ENCODE results near the gene IFIT3. TPM values are rescaled to one million over a fixed set of nuclear protein-coding genes. Genes with fewer than 3 reads are reported as not detected.

Gene IFIT3
- total and polyA plus RNA-seq, 2 donors (not counting 1 experiment from before 2014, with no cell fraction given): 1.5 to 4.2 TPM

DNA sequence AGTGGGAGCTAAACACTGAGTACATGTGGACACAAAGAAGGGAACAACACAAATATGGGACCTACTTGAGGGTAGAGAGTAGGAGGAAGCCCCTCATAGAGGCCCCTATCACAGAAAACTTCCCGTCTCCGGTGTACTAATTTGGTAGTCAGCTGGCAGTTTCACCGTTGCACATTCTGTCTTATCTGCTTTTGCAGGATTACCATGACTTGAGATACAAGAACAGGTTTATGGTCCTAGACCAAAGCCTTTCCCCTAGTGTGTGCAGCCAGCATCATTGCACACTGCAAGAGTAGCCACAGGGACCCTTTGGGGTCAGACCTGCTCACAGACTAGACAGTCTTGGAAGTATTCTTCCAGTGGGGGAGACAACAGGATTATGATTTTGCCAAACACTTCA, 44.2 kb downstream of the IFIT3 start:
- Mint-ChIP-seq H3K27ac (no peak overlapping the region), H3K4me1 (peaks cover 3% of the 10 kb centered on the region), H3K27me3 (peaks cover 3% of the 10 kb centered on the region), H3K4me3 (no peak overlapping the region), H3K9me3 (ENCODE audit: insufficient read depth) (no peaks in the 10 kb centered on the region)
- Histone ChIP-seq H3K4me2 (replicated peaks; ENCODE audit: low read depth, low read length, poor library complexity, severe bottlenecking) (no peak overlapping the region), H3K9ac (ENCODE audit: low read length) (no peak overlapping the region), H3K4me1 (ENCODE audit: control insufficient read depth in 2 of 2, insufficient read depth in 2 of 2, low read length in 2 of 2) (no peaks in the 10 kb centered on the region), H3K79me2 (ENCODE audit: control insufficient read depth, insufficient read depth, low read length) (no peaks in the 10 kb centered on the region), H3K27ac (ENCODE audit: low read length in 2 of 2) (no peak overlapping the region), H3K27me3 (replicated peaks in 1 of 4; ENCODE audit: control extremely low read depth in 1 of 4, control insufficient read depth in 3 of 4, insufficient read depth in 4 of 4, low read length in 3 of 4) (no peaks in the 10 kb centered on the region), H4K20me1 (ENCODE audit: control insufficient read depth, insufficient read depth, low read length, poor library complexity, severe bottlenecking) (no peaks in the 10 kb centered on the region), H3K36me3 (replicated peaks in 1 of 2; ENCODE audit: control extremely low read depth in 1 of 2, control insufficient read depth in 1 of 2, extremely low read depth in 1 of 2, insufficient read depth in 2 of 2, low read length in 1 of 2) (no peaks in the 10 kb centered on the region), H3K9me3 (ENCODE audit: control extremely low read depth in 1 of 3, control insufficient read depth in 2 of 3, insufficient read depth in 1 of 3, low read length in 2 of 3) (no peaks in the 10 kb centered on the region), H2AFZ (ENCODE audit: insufficient read depth, low read depth, low read length, poor library complexity, severe bottlenecking) (no peak overlapping the region), H3K4me3 (ENCODE audit: control extremely low read depth in 1 of 5, extremely low read depth in 1 of 5, insufficient read depth in 1 of 5, low read depth in 2 of 5, low read length in 4 of 5) (no peak overlapping the region)
- POLR2A ChIA-PET: no interaction called here
- intact Hi-C loops (cut with micrococcal nuclease): no loop called here
- DNase-seq (no peak), ATAC-seq (ENCODE audit: low read depth) (no peak)
- CTCF ChIA-PET: interaction anchor here (0.6 kb wide), 1 partner anchor 87 kb away, joined by 3 read pairs; no protein-coding TSS in a partner anchor
- WGBS (ENCODE audit: insufficient coverage): 67% methylated on average over 3 of the region's 3 CpGs
- TF ChIP-seq, protein P1, sequence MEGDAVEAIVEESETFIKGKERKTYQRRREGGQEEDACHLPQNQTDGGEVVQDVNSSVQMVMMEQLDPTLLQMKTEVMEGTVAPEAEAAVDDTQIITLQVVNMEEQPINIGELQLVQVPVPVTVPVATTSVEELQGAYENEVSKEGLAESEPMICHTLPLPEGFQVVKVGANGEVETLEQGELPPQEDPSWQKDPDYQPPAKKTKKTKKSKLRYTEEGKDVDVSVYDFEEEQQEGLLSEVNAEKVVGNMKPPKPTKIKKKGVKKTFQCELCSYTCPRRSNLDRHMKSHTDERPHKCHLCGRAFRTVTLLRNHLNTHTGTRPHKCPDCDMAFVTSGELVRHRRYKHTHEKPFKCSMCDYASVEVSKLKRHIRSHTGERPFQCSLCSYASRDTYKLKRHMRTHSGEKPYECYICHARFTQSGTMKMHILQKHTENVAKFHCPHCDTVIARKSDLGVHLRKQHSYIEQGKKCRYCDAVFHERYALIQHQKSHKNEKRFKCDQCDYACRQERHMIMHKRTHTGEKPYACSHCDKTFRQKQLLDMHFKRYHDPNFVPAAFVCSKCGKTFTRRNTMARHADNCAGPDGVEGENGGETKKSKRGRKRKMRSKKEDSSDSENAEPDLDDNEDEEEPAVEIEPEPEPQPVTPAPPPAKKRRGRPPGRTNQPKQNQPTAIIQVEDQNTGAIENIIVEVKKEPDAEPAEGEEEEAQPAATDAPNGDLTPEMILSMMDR (IDR thresholded peaks at IDR 0.05): no peak
- TF ChIP-seq EZH2 (IDR thresholded peaks at IDR 0.05; ENCODE audit: borderline replicate concordance, insufficient read depth, low read depth, low read length, poor library complexity, severe bottlenecking): no peak

DNA sequence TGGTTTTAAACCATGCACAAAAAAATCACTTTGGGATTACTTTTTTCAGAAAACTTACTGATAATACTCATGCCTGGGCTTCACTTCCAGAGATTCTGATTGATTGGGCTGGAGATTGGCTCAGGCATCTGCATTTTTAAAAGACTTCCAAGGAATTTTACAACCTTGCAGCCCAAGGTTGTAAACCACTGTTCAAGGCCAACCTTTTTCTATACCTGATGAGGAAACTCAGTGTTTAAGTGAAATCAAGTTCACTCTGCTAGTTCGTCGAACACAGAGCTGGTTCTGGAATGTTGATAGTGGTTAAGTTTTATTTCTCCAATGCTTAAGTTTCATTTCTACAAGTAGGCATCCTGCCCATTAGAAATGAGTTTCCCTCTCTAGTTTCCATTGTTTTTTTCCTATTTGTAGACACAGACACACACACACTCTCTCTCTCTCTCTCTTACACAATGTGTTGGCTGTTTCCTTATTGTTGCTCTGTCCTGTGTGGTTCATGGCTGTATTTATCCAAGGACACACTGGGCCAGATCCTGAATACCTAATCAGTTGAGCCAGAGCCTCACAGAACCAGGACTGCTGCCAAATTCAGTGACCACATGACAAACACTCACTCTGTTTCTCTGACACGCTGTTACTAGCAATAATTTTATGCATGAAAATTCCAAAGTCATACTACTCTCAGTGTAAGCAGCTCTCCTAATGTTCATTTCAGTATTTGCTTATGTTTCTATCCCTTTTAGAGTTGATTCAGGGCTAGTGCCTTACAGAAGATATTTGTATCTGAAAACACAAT, 46.3 kb downstream of the IFIT3 start:
- WGBS (ENCODE audit: insufficient coverage): no CpG with 5 or more reads among the region's 3 CpGs
- H3K9me3 ChIP-seq (ENCODE audit: control extremely low read depth in 1 of 3, control insufficient read depth in 2 of 3, insufficient read depth in 1 of 3, low read length in 2 of 3): no peaks in the 10 kb centered on the region
- no peak overlapping the region for H2AFZ ChIP-seq (ENCODE audit: insufficient read depth, low read depth, low read length, poor library complexity, severe bottlenecking)
- intact Hi-C loops (cut with micrococcal nuclease): no loop called here
- Mint-ChIP-seq H3K9me3 (ENCODE audit: insufficient read depth) (no peaks in the 10 kb centered on the region), H3K4me1 (no peaks in the 10 kb centered on the region), H3K27me3 (peaks cover 3% of the 10 kb centered on the region), H3K4me3 (no peak overlapping the region), H3K27ac (no peak overlapping the region)
- DNase-seq (no peak), ATAC-seq (ENCODE audit: low read depth) (no peak)
- ChIA-PET CTCF (interaction anchor here (0.6 to 1.4 kb wide), 2 partner anchors 188 to 1489 kb away, joined by 3 read pairs; no protein-coding TSS in a partner anchor), POLR2A (no interaction called here)
- H3K79me2 ChIP-seq (ENCODE audit: control insufficient read depth, insufficient read depth, low read length): no peaks in the 10 kb centered on the region
- H3K4me1 ChIP-seq (ENCODE audit: control insufficient read depth in 2 of 2, insufficient read depth in 2 of 2, low read length in 2 of 2): no peaks in the 10 kb centered on the region
- H3K27me3 ChIP-seq (replicated peaks in 1 of 4; ENCODE audit: control extremely low read depth in 1 of 4, control insufficient read depth in 3 of 4, insufficient read depth in 4 of 4, low read length in 3 of 4): no peaks in the 10 kb centered on the region
- no peaks in the 10 kb centered on the region for H3K36me3 ChIP-seq (replicated peaks in 1 of 2; ENCODE audit: control extremely low read depth in 1 of 2, control insufficient read depth in 1 of 2, extremely low read depth in 1 of 2, insufficient read depth in 2 of 2, low read length in 1 of 2)
- H3K4me3 ChIP-seq (ENCODE audit: control extremely low read depth in 1 of 5, extremely low read depth in 1 of 5, insufficient read depth in 1 of 5, low read depth in 2 of 5, low read length in 4 of 5): no peak overlapping the region
- no peak overlapping the region for H3K27ac ChIP-seq (ENCODE audit: low read length in 2 of 2)
- no peak for TF ChIP-seq EZH2 (IDR thresholded peaks at IDR 0.05; ENCODE audit: borderline replicate concordance, insufficient read depth, low read depth, low read length, poor library complexity, severe bottlenecking)
- TF ChIP-seq, protein P1 (IDR thresholded peaks at IDR 0.05): no peak
- no peak overlapping the region for H3K4me2 ChIP-seq (replicated peaks; ENCODE audit: low read depth, low read length, poor library complexity, severe bottlenecking)
- H3K9ac ChIP-seq (ENCODE audit: low read length): no peak overlapping the region
- H4K20me1 ChIP-seq (ENCODE audit: control insufficient read depth, insufficient read depth, low read length, poor library complexity, severe bottlenecking): no peaks in the 10 kb centered on the region
